Astrocyte (in vitro differentiated cells and primary cell): ENCODE data around the gene ITPR2. TPM values are rescaled to one million over a fixed set of nuclear protein-coding genes. Genes with fewer than 3 reads are reported as not detected.

Experiments used
- DNase-seq: peaks from one replicate; pipeline ENCODE4 v3.0.0-alpha.2; 2010; ENCODE audit warnings: low read depth
- FAIRE-seq: peaks from 2 replicates; lab custom pipeline; 2011; peaks lifted over from hg19 to GRCh38; lab: Jason Lieb, UNC
- H2AFZ ChIP-seq: 2 replicates; pipeline ENCODE4 v1.6.0; 2012; ENCODE audit warnings: low read depth, low read length, inconsistent platforms
- H3K27ac ChIP-seq: 2 replicates; pipeline ENCODE4 v1.5.1; 2011; ENCODE audit warnings: low read depth, low read length, inconsistent platforms
- H3K27me3 ChIP-seq: 2 replicates; pipeline ENCODE4 v1.6.0; 2011; ENCODE audit warnings: low read length, inconsistent platforms; ENCODE audit not compliant: insufficient read depth
- H3K36me3 ChIP-seq: 2 replicates; pipeline ENCODE4 v1.5.1; 2011; ENCODE audit warnings: low read length, inconsistent platforms; ENCODE audit not compliant: insufficient read depth
- H3K4me1 ChIP-seq: 2 replicates; pipeline ENCODE4 v1.5.1; 2011; ENCODE audit warnings: low read length, inconsistent platforms; ENCODE audit not compliant: insufficient read depth
- H3K4me2 ChIP-seq: 2 replicates; pipeline ENCODE4 v1.6.0; 2012; ENCODE audit warnings: low read length, inconsistent platforms
- H3K4me3 ChIP-seq: 2 replicates; pipeline ENCODE4 v1.5.1; 2011; ENCODE audit warnings: low read depth, mild to moderate bottlenecking, low read length, inconsistent platforms; ENCODE audit not compliant: insufficient read depth
- H3K79me2 ChIP-seq: 2 replicates; pipeline ENCODE4 v1.6.0; 2012; ENCODE audit warnings: mild to moderate bottlenecking, low read length, inconsistent platforms; ENCODE audit not compliant: insufficient read depth
- H3K9ac ChIP-seq: 2 replicates; pipeline ENCODE4 v1.6.0; 2012; ENCODE audit warnings: mild to moderate bottlenecking, low read length, inconsistent platforms
- H3K9me3 ChIP-seq: 2 replicates; pipeline ENCODE4 v1.5.1; 2012; ENCODE audit warnings: low read depth, mild to moderate bottlenecking, low read length, inconsistent platforms; ENCODE audit not compliant: insufficient read depth
- H4K20me1 ChIP-seq: 2 replicates; pipeline ENCODE4 v1.6.0; 2012; ENCODE audit warnings: low read length, inconsistent platforms; ENCODE audit not compliant: insufficient read depth
- H3K27ac Mint-ChIP-seq: one replicate; pipeline ENCODE4 v1.8.0; 2021; ENCODE audit warnings: mild to moderate bottlenecking, mixed read lengths; ENCODE audit not compliant: unreplicated experiment
- H3K27me3 Mint-ChIP-seq: one replicate; pipeline ENCODE4 v1.8.0; 2021; ENCODE audit warnings: low read depth, mixed read lengths; ENCODE audit not compliant: unreplicated experiment
- H3K36me3 Mint-ChIP-seq: one replicate; pipeline ENCODE4 v1.8.0; 2021; ENCODE audit warnings: low read depth, mixed read lengths; ENCODE audit not compliant: unreplicated experiment
- H3K4me1 Mint-ChIP-seq: one replicate; pipeline ENCODE4 v1.8.0; 2021; ENCODE audit warnings: low read depth, mixed read lengths; ENCODE audit not compliant: unreplicated experiment
- H3K4me3 Mint-ChIP-seq: one replicate; pipeline ENCODE4 v1.8.0; 2021; ENCODE audit warnings: mild to moderate bottlenecking, moderate library complexity, mixed read lengths; ENCODE audit not compliant: unreplicated experiment
- H3K9me3 Mint-ChIP-seq: one replicate; pipeline ENCODE4 v1.8.0; 2021; ENCODE audit warnings: mild to moderate bottlenecking, mixed read lengths; ENCODE audit not compliant: unreplicated experiment
- CTCF ChIP-seq: IDR thresholded peaks from 2 replicates; pipeline ENCODE4 v1.5.1; 2011; ENCODE audit warnings: low read depth, mild to moderate bottlenecking, inconsistent platforms, low read length, moderate library complexity; ENCODE audit not compliant: insufficient read depth
- EZH2 ChIP-seq: IDR thresholded peaks from 2 replicates; pipeline ENCODE4 v1.6.1; 2012; ENCODE audit warnings: mild to moderate bottlenecking, low read length, inconsistent platforms; ENCODE audit not compliant: insufficient read depth
- total RNA-seq: library from RNA; stranded (reverse); gene quantifications from 2 replicates; pipeline ENCODE4 v1.2.1, GENCODE V29; 2021

Gene ITPR2
- total RNA-seq, 1 donor from 2014 or later, result 24.4 TPM

GRCh38 chr12:26822026-26822425 lies 11.0 kb downstream of the ITPR2 start:
- Mint-ChIP-seq H3K4me1 (peaks cover 36% of the 10 kb centered on the region), H3K9me3 (no peaks in the 10 kb centered on the region), H3K27me3 (no peaks in the 10 kb centered on the region), H3K36me3 (no peaks in the 10 kb centered on the region), H3K4me3 (peak overlapping the region; percentile 20), H3K27ac (peak overlapping the region; percentile 20)
- Histone ChIP-seq H3K79me2 (peaks cover 17% of the 10 kb centered on the region), H4K20me1 (peaks cover 3% of the 10 kb centered on the region), H3K27ac (no peak overlapping the region), H3K9ac (peak overlapping the region; percentile 22), H2AFZ (no peak overlapping the region), H3K36me3 (no peaks in the 10 kb centered on the region), H3K4me3 (no peak overlapping the region), H3K27me3 (no peaks in the 10 kb centered on the region), H3K4me2 (peak overlapping the region; percentile 69), H3K4me1 (peaks cover 13% of the 10 kb centered on the region), H3K9me3 (no peaks in the 10 kb centered on the region)
- FAIRE-seq, result no peak
- DNase-seq, result peak; percentile 34
- TF ChIP-seq CTCF (no peak), EZH2 (no peak)

GRCh38 chr12:26821212-26821701 lies 11.7 kb downstream of the ITPR2 start:
- Histone ChIP-seq H3K27ac (peak overlapping the region; percentile 31), H3K4me3 (peak overlapping the region; percentile 37), H3K4me1 (peaks cover 13% of the 10 kb centered on the region), H4K20me1 (peaks cover under 1% of the 10 kb centered on the region), H3K79me2 (peaks cover 10% of the 10 kb centered on the region), H3K9me3 (no peaks in the 10 kb centered on the region), H3K27me3 (no peaks in the 10 kb centered on the region), H3K36me3 (no peaks in the 10 kb centered on the region), H2AFZ (no peak overlapping the region), H3K9ac (peak overlapping the region; percentile 22), H3K4me2 (peak overlapping the region; percentile 69)
- DNase-seq, result peak; percentile 52
- H3K9me3 Mint-ChIP-seq, result no peaks in the 10 kb centered on the region
- no peak overlapping the region for H3K27ac Mint-ChIP-seq
- H3K27me3 Mint-ChIP-seq, result no peaks in the 10 kb centered on the region
- FAIRE-seq, result peak; percentile 17
- H3K4me1 Mint-ChIP-seq, result peaks cover 36% of the 10 kb centered on the region
- peak overlapping the region; percentile 6 for H3K4me3 Mint-ChIP-seq
- TF ChIP-seq CTCF (no peak), EZH2 (no peak)
- no peaks in the 10 kb centered on the region for H3K36me3 Mint-ChIP-seq

- Histone ChIP-seq H3K27ac (no peak overlapping the region), H3K4me3 (no peak overlapping the region), H3K4me1 (peaks cover 13% of the 10 kb centered on the region), H3K4me2 (no peak overlapping the region), H4K20me1 (no peaks in the 10 kb centered on the region), H3K79me2 (peaks cover 6% of the 10 kb centered on the region), H2AFZ (no peak overlapping the region), H3K9me3 (no peaks in the 10 kb centered on the region), H3K9ac (no peak overlapping the region), H3K27me3 (no peaks in the 10 kb centered on the region), H3K36me3 (no peaks in the 10 kb centered on the region)
- FAIRE-seq, result no peak
- TF ChIP-seq EZH2 (no peak), CTCF (no peak)
- H3K27ac Mint-ChIP-seq, result no peak overlapping the region
- peaks cover 35% of the 10 kb centered on the region for H3K4me1 Mint-ChIP-seq
- H3K4me3 Mint-ChIP-seq, result no peak overlapping the region
- no peaks in the 10 kb centered on the region for H3K36me3 Mint-ChIP-seq
- H3K9me3 Mint-ChIP-seq, result no peaks in the 10 kb centered on the region
- DNase-seq, result no peak
- no peaks in the 10 kb centered on the region for H3K27me3 Mint-ChIP-seq
Measured at GRCh38 chr12:26818636-26819035, 14.4 kb downstream of the ITPR2 start.
